GM21723 (cell line): ENCODE measurements around the gene CCDC195.
"Not testable (repeated sequence)": the region's sequence is repeated elsewhere in the genome, so short reads cannot be mapped to it uniquely, and the experiment has no call there.

Source experiments
- ATAC-seq: cut with Tn5 transposase; IDR thresholded peaks from one replicate; pipeline ENCODE4 v1.9.1; 2021; ENCODE audit warnings: mild to moderate bottlenecking, moderate library complexity; ENCODE audit not compliant: unreplicated experiment

Gene CCDC195

DNA sequence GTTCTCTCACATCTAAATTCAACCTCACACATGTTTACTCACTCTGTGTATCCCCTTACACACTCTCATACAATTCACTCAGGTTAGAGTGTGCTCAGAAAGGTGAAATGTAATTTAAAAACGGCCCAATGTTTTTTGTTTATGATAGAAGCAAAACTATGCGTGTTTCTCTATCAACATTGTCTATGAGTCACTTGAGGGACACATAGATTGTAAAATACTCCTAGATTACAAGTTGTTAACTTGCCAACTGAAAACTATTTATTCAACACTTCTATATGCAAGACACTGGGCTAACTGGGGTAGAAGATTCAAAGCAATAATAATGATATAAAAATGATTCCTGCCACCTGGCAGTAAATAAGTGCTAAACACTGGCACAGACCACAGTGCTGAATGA, 24.6 kb downstream of the CCDC195 start:
- no peak for ATAC-seq

DNA sequence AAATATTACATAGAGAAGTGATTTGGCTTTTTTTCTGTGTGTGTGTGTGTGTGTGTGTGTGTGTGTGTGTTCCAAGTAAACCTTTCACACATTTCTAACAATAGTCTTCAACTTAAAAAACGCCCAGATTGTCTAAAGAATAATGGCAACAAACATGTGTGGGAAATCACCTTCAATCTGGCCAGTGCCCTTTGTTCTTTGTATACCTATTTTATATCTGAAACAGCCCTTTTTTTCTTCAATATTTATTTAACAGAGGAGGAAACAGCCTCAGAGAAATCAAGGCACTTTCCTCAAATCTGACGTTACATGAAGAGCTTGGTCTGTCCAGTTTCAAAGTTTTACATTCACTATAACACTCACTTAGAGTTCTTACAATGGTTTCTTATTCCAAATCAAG, 25.3 kb downstream of the CCDC195 start:
- no peak for ATAC-seq

DNA sequence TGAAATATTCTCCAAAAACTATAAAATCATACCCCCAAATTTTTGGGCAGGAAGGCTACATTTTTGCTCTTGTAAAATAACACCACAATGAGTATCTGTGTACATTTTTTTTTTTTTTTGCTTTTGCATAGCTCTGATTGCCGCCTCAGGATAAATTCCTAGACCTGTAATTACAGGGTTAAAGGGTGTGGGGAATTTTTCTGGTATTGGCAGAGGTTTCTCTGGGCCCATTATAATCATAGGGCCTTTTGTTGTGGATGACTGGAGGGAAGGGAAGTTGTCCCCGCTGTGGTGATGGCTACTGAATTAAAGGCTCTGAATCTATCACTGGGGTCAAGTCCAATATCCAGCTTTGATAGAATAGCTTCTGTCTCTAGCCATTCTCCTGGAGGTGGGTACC, 26.6 kb downstream of the CCDC195 start:
- ATAC-seq: no peak

DNA sequence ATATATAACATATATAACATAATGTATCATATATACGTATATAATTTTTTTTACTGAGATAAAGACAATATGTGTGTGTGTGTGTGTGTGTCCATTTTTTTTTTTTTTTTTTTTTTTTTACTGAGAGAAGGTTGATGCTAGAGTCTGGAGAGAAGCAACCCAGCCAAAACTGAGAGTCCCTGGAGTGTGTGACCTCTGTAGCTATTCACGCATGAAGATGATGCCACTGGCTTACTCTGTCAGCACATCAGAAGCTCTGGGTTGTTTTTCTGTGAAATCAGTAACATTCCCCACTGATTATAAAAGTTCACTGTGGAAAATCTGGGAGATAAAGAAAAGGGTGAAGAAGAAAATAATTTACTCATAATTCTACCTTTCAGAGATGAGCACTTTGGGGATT, 27.2 kb downstream of the CCDC195 start:
- ATAC-seq: no peak

DNA sequence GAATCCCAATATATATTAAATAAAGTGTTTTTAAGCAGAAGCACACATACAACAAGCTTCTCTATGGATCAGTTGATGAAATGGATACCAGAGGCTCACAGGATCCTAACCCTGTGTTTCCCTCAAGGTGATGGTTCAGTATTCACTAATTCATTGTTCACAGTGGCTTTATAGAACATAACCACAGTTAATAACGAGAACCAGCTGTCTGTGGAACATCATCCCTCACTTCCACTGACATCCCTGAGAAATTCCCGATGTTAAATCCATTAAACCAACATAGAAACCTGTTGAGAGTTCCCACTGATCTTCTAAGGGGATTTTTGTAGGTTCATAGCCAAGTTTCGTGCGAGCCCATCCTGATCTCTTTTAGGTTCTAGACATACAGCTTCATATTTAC, 29.0 kb downstream of the CCDC195 start:
- no peak for ATAC-seq

DNA sequence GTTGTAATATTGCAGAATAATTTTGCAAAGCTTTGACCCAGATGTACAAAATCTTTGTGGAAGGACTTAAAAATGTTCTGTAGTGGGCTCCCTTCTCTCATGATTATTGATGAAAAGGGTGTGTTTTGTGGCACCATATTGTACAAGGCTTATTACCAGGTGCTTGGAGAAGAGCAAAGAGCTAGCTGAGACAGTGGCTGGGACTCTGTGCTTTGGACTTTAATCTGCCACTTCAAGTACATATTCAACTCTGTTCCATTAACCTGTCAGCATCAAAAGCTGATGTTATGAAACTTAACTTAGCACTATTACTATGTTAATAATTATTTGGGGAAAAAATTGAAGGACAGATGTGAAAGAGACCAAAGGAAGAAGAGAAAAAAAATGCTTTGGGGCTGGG, 31.0 kb downstream of the CCDC195 start:
- no peak for ATAC-seq

DNA sequence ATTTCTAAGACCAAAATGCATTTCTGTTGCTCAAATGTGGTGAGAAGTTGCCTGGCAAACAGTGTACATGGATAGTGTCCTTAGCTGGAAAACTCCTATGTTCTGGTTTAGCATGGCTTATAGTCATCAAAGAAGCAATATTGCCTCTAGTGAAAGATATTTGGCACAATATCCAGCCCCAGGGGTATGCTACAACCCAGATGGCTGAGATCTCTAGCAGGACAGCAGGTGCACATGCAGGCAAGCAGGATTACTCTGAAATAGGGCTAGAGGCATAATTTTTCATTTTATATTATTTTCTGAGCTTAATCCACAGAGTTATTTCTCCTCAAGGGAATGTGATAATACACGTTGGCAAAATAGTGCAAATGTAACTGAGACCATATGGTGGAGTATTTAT, 34.0 kb downstream of the CCDC195 start:
- ATAC-seq: no peak

DNA sequence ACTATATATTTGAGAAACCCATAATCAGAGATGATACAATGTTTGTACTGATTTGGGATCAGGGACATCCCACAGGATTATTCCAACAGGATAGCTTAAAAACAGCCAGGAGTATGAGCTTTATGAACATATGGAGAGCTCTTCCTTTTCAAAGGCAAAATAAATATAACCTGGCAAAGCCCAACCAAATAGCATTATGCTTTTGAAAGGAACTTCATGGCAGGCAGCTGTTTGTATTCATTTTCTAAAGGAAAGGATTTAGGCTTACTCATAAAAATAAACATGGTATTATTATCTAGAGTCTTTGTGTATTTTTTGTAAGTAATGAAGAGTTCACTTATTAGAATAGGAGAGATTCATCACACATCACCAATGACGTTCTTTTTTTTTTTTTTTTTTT, 44.4 kb downstream of the CCDC195 start:
- no peak for ATAC-seq

DNA sequence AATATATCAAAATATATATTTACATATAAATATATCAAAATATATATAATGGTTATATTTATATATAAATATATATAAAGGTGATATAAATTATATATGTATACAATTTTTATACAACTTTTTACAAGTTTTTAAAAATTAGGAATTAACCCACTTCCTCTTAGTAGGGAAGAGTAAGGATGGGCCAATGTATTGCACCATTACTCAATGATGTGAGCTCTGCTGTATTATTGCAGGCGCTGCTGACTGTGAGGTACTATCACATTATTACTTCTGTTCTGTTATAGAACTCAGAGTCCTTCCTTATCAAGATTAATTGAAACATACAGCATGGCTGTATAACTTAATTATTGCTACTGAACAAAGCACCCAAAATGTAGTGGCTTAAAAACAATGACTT, 46.0 kb downstream of the CCDC195 start:
- ATAC-seq: no peak

DNA sequence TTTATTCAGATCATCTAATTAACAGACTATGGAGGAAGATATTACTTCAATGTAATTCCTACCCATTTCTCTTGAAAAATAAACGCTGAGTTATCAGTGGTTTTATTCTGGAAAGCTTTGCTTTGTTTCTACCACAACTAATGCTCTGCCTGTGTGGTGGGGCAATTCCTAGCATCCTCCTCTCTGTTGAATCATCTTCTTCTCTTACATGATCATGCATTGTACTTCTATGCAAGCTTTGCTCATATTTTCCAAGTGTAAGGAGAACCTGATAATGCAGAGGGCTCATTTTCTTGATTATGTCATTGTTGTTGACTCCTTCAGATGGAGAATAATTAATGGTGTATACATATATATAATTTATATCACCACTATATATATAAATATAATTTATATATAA, 46.7 kb downstream of the CCDC195 start:
- no peak for ATAC-seq

DNA sequence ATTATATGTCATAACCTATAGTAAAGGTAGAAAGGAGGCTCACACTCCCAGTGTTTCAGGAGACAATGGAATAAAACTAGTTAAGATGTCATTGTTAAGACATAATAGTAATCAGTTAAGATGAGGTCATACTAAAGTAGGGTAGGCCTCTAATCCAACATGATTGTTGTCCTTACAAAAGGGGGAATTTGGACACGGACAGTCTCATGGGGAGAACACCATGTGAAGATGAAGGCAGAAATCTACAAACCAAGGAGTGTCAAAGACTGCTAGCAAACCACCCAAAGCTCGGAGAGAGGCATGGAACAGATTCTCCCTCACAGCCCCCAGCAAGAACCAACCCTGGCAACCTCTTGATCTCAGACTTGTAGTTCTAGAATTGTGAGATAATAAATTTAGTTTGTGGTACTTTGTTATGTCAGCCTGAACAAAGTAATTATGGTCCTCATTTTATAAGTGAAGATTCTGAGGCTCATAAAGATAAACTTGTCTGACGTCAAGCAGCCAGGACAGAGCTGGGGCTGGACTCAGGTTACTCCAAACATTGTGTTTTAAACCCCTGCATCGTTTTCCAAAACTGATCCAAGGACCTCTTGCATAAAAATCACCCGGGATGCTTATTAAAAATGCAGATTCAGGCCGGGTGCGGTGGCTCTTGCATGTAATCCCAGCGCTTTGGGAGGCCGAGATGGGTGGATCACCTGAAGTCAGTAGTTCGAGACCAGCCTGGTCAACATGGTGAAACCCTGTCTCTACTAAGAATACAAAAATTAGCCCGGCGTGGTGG, 47.8 kb downstream of the CCDC195 start:
- no peak for ATAC-seq

DNA sequence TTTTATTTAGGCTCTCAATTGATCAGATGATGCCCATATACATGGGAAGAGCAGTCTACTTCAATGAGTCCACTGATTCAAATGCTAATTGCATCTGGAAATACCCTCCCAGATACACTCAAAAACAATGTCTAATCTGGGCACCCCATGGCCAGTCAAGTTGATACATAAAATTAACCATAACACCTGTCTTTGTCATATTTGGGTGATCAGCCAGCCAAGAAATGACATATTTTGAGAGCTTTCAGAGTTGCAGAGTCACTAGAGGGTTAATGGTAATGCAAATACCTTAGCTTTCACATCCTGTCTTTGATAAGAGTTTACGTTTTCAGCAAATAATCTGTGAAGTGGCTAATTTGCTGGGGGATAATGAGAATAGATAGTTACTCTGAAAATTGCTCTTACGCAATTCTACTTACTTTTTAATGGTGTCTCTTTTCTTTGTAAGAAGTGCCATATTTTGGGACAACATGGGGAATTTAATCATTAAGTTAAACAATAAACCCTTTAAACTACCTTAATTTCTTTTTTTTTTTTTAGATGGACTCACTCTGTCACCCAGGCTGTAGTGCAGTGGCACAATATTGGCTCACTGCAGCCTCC, 49.1 kb downstream of the CCDC195 start:
- ATAC-seq: peak; percentile 98

DNA sequence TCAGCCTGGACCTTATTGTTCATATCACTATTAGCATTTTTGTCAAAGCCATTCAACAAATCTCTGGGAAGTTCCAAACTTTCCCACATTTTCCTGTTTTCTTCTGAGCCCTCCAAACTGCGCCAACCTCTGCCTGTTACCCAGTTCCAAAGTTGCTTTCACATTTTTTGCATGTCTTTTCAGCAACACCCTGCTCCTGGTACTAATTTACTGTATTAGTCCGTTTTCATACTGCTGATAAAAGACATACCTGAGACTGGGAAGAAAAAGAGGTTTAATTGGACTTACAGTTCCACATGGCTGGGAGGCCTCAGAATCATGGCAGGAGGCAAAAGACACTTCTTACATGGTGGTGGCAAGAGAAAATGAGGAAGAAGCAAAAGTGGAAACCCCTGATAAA, 52.8 kb downstream of the CCDC195 start:
- not testable (repeated sequence) for ATAC-seq

DNA sequence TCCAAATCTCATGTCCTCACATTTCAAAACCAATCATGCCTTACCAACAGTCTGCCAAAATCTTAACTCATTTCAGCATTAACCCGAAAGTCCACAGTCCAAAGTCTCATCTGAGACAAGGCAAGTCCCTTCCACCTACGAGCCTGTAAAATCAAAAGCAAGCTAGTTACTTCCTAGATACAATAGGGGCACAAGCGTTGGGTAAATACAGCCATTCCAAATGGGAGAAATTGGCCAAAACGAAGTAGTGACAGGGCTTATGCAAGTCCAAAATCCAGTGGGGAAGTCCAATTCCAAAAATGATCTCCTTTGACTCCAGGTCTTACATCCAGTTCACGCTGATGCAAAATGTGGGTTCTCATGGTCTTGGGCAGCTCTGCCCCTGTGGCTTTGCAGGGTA, 54.5 kb downstream of the CCDC195 start:
- ATAC-seq: not testable (repeated sequence)

DNA sequence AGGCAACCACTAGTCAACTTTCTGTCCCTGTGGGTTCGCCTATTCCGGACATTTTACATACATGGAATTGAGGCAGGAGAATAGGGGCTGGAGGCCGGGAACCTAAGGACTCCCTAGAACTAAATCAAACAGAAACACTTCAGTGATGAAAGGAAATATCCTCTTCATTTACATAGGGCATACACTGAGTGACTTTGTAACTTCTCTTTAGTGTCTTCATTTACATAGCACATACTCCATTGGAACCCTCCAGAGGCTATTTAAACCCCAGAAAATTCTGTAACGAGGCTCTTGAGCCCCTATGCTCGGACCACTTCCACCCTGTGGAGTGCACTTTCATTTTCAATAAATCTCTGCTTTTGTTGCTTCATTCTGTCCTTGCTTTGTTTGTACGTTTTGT, 56.5 kb downstream of the CCDC195 start:
- no peak for ATAC-seq

DNA sequence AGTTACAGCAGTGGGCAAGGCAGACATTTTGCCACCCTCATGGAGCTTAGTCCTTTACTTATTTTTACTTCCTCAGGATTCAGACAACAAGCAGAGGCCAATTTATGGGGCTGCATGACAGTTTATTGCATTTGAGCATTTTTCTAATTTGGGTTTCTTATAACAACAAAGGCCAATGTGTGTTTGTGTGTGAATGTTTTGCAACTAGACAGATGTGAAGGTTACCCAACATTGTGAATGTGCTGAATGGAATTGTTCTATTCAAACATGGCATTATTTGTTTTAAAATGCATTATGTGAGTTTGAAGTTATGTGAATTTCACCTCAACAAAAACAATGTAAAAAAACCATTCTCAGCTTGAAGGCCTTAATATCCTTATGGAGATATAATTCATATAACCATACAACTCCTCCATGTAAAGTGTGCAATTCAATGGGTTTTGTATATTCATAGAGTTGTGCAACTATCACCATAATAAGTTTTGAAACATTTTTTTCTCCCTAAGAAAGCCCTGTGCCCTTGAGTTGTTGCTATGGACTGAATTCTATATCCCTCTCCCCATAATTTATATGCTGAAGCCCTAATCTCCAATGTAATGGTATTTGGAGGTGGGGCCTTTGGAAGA, 57.3 kb downstream of the CCDC195 start:
- ATAC-seq: no peak

DNA sequence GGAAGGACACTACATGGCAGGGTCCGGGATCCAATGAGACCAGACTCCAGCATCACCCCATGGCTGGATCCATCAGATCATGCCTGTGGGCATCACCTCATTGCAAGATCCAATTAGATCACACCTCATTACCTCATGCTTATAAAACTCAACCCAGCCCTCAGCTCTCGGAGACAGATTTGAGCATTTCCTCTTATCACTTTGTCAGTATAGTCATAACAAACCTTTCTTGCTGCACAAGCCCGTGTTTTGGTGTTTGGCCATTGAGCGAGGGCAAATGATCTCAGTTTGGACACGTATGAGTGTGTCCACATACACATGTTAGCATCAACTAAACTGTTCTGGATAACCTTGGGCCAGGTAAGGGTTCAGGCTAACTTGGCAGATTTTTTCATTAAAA, 58.8 kb downstream of the CCDC195 start:
- no peak for ATAC-seq

DNA sequence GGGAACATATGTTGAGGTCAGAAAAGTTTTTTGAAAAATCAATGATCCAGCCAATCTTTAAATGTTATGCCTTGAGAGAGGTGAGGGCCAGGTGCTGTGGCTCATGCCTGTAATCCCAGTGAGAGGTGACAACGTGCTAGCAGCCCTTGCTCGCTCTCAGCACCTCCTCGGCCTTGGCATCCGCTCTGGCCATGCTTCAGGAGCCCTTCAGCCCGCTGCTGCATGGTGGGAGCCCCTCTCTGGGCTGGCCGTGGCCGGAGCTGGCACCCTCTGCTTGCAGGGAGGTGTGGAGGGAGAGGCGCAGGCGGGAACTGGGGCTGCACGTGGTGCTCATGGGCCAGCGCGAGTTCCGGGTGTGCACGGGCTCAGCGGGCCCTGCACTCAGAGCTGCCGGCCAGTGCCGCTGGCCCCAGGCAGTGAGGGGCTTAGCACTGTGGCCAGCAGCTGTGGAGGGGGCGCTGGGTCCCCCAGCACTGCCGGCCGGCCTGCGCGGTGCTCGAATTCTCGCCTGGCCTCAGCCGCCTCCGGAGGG, 61.1 kb downstream of the CCDC195 start:
- ATAC-seq: no peak
